ENCODE results near the gene TRIM21. TPM values are rescaled to one million over a fixed set of nuclear protein-coding genes. Genes with fewer than 3 reads are reported as not detected.
"Not testable (repeated sequence)": the region's sequence is repeated elsewhere in the genome, so short reads cannot be mapped to it uniquely, and the experiment has no call there.

TRIM21 gene
- total RNA-seq, 1 experiment from 2014 or later, result 6.4 TPM

GRCh38 chr11:4375431-4376140 lies 17.9 kb downstream of the TRIM21 start:
- no TSS peak for BruUV-seq (replicated peaks)
- Mint-ChIP-seq H3K9me3 (ENCODE audit: unreplicated experiment) (no peaks in the 10 kb centered on the region), H3K36me3 (ENCODE audit: insufficient read depth, unreplicated experiment) (no peaks in the 10 kb centered on the region), H3K4me1 (ENCODE audit: insufficient read depth, unreplicated experiment) (no peaks in the 10 kb centered on the region), H3K4me3 (ENCODE audit: unreplicated experiment) (no peak overlapping the region), H3K27ac (ENCODE audit: low read depth, unreplicated experiment) (no peak overlapping the region), H3K27me3 (ENCODE audit: insufficient read depth, unreplicated experiment) (no peaks in the 10 kb centered on the region)
- CTCF ChIA-PET, result interaction anchor here (0.5 kb wide), 1 partner anchor 542 kb away, joined by 3 read pairs; no protein-coding TSS in a partner anchor
- no peak for TF ChIP-seq CTCF (IDR thresholded peaks at IDR 0.05; ENCODE audit: unreplicated experiment)
- DNase-seq (ENCODE audit: unreplicated experiment), result no peak
- POLR2A ChIA-PET, result no interaction called here
- intact Hi-C loops (cut with micrococcal nuclease), result no loop called here

DNA sequence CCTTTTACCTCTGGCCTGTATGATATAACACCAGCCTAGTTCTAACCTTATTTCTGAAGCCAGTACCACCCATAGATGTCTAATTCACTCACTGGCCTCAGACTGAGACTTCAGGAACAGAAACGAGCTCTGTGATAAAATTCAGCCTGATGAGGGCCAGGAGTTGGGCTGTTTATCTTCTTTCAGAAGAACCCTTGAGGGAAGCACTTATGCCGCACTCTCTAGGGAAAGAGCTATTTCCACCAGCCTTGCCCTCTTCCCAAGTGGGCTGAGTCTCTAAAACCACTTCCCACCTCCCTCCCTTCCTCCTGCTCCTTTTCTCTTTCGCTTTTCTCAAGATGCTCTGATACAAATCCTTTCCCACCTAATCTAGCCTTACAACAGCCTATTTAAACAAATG lies 23.3 kb downstream of the TRIM21 start:
- Mint-ChIP-seq H3K4me3 (ENCODE audit: unreplicated experiment) (no peak overlapping the region), H3K27ac (ENCODE audit: low read depth, unreplicated experiment) (no peak overlapping the region), H3K4me1 (ENCODE audit: insufficient read depth, unreplicated experiment) (no peaks in the 10 kb centered on the region), H3K9me3 (ENCODE audit: unreplicated experiment) (no peaks in the 10 kb centered on the region), H3K36me3 (ENCODE audit: insufficient read depth, unreplicated experiment) (no peaks in the 10 kb centered on the region), H3K27me3 (ENCODE audit: insufficient read depth, unreplicated experiment) (no peaks in the 10 kb centered on the region)
- no TSS peak for BruUV-seq (replicated peaks)
- ChIA-PET POLR2A (no interaction called here), CTCF (interaction anchor here (0.6 kb wide), 1 partner anchor 171 kb away, joined by 3 read pairs; no protein-coding TSS in a partner anchor)
- intact Hi-C loops (cut with micrococcal nuclease), result no loop called here
- TF ChIP-seq CTCF (IDR thresholded peaks at IDR 0.05; ENCODE audit: unreplicated experiment), result no peak
- DNase-seq (ENCODE audit: unreplicated experiment), result no peak

GRCh38 chr11:4368286-4368685 lies 25.2 kb downstream of the TRIM21 start, which contains the start of gene OR52B4:
OR52B4 (minus strand) TSS chr11:4368386; CDS start chr11:4368295, 91 bp downstream.
- TF ChIP-seq CTCF (IDR thresholded peaks at IDR 0.05; ENCODE audit: unreplicated experiment), result no peak
- DNase-seq (ENCODE audit: unreplicated experiment), result no peak
- intact Hi-C loops (cut with micrococcal nuclease), result no loop called here
- H3K27ac Mint-ChIP-seq (ENCODE audit: low read depth, unreplicated experiment), result no peak within 1 kb of the TSS
- CTCF ChIA-PET, result interaction anchor here (0.8 kb wide), 1 partner anchor 124 kb away, joined by 3 read pairs; no protein-coding TSS in a partner anchor
- H3K4me1 Mint-ChIP-seq (ENCODE audit: insufficient read depth, unreplicated experiment), result no peaks in the 10 kb centered on the region
- no peaks in the 10 kb centered on the region for H3K9me3 Mint-ChIP-seq (ENCODE audit: unreplicated experiment)
- no TSS peak for BruUV-seq (replicated peaks)
- no peak within 1 kb of the TSS for H3K4me3 Mint-ChIP-seq (ENCODE audit: unreplicated experiment)
- no peaks in the 10 kb centered on the region for H3K36me3 Mint-ChIP-seq (ENCODE audit: insufficient read depth, unreplicated experiment)
- POLR2A ChIA-PET, result no interaction called here
- no peaks in the 10 kb centered on the region for H3K27me3 Mint-ChIP-seq (ENCODE audit: insufficient read depth, unreplicated experiment)

GRCh38 chr11:4348142-4348541 lies 45.4 kb downstream of the TRIM21 start:
- intact Hi-C loops (cut with micrococcal nuclease); H3K4me3 Mint-ChIP-seq (ENCODE audit: unreplicated experiment); DNase-seq (ENCODE audit: unreplicated experiment); H3K9me3 Mint-ChIP-seq (ENCODE audit: unreplicated experiment); H3K27me3 Mint-ChIP-seq (ENCODE audit: insufficient read depth, unreplicated experiment); H3K27ac Mint-ChIP-seq (ENCODE audit: low read depth, unreplicated experiment); CTCF ChIA-PET; BruUV-seq (replicated peaks); H3K36me3 Mint-ChIP-seq (ENCODE audit: insufficient read depth, unreplicated experiment); POLR2A ChIA-PET; H3K4me1 Mint-ChIP-seq (ENCODE audit: insufficient read depth, unreplicated experiment): not testable (repeated sequence)

DNA sequence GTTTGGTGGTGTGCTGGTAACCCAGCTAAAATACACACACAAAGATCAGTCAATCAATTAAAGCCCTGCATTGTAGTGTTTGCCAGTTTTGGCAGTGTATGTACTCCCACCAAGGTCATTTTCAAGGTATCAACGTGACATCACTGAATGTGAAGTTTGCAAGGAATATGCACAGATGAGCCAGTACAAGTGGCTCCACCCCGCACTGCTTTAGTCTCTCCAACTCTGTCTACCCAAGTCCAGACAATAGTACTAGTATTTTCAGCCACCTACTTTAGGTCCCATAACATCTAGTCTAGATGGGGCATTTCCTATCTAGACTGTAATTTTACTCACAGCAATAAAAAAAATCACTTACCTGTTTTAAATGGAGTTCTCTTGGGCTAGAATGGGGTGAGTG lies 48.1 kb downstream of the TRIM21 start:
- H3K9me3 Mint-ChIP-seq (ENCODE audit: unreplicated experiment); H3K4me3 Mint-ChIP-seq (ENCODE audit: unreplicated experiment); BruUV-seq (replicated peaks); DNase-seq (ENCODE audit: unreplicated experiment); CTCF ChIA-PET; intact Hi-C loops (cut with micrococcal nuclease); H3K27ac Mint-ChIP-seq (ENCODE audit: low read depth, unreplicated experiment); H3K4me1 Mint-ChIP-seq (ENCODE audit: insufficient read depth, unreplicated experiment); H3K36me3 Mint-ChIP-seq (ENCODE audit: insufficient read depth, unreplicated experiment); POLR2A ChIA-PET; H3K27me3 Mint-ChIP-seq (ENCODE audit: insufficient read depth, unreplicated experiment): not testable (repeated sequence)

Other genes with a start within 250 kb of the TRIM21 start
- not detected in 2 replicates for gene OR52B4, start 25.3 kb downstream of the TRIM21 start, total RNA-seq (2022)
- gene OR52K2, start 55.6 kb upstream of the TRIM21 start, total RNA-seq (2022), result not detected in 2 replicates
- not detected in 2 replicates for gene OR52K1, start 88.9 kb upstream of the TRIM21 start, total RNA-seq (2022)
- gene OR52M1, start 151.5 kb upstream of the TRIM21 start, total RNA-seq (2022), result not detected in 2 replicates
- not detected in 2 replicates for gene OR52I2, start 188.0 kb upstream of the TRIM21 start, total RNA-seq (2022)
- not detected in 2 replicates for gene OR52I1, start 200.3 kb upstream of the TRIM21 start, total RNA-seq (2022)
- 7.9 and 9.0 TPM in 2 replicates for gene TRIM68, start 214.5 kb upstream of the TRIM21 start, total RNA-seq (2022)
- not detected in 2 replicates for gene OR51D1, start 243.8 kb upstream of the TRIM21 start, total RNA-seq (2022)